Measurements from ENCODE around the gene REXO4. TPM values are rescaled to one million over a fixed set of nuclear protein-coding genes. Genes with fewer than 3 reads are reported as not detected.

Gene REXO4
- total RNA-seq: 10 to 100 TPM; 18.9 to 27.6 (median 23.0) TPM
- polyA plus RNA-seq: 10 to 100 TPM; 19.4 to 24.2 (median 20.5) TPM
- long read RNA-seq, donor 1, transcript REXO4-202 (8 exons, 2,360 nt): major isoform, 12 of 12 reads
- long read RNA-seq, donor 1, partial matches to known transcripts: 0 of 12 reads
- long read RNA-seq, donor 1, other reads (novel, unspliced or antisense): 0 of 12 reads
- long read RNA-seq, donor 2, partial matches to known transcripts: 0 of 5 reads
- long read RNA-seq, donor 2, other reads (novel, unspliced or antisense): 0 of 5 reads
- long read RNA-seq, donor 3, partial matches to known transcripts: 6 of 10 reads
- long read RNA-seq, donor 3, other reads (novel, unspliced or antisense): 0 of 10 reads
- long read RNA-seq, donor 4, partial matches to known transcripts: 2 of 6 reads
- long read RNA-seq, donor 4, other reads (novel, unspliced or antisense): 1 of 6 reads
- long read RNA-seq, donor 5, transcript REXO4-202 (8 exons, 2,360 nt): major isoform, 72 of 81 reads
- long read RNA-seq, donor 5, partial matches to known transcripts: 2 of 81 reads
- long read RNA-seq, donor 5, other reads (novel, unspliced or antisense): 7 of 81 reads
- long read RNA-seq, donor 6: 0 reads
- long read RNA-seq, donor 7, partial matches to known transcripts: 0 of 2 reads
- long read RNA-seq, donor 7, other reads (novel, unspliced or antisense): 0 of 2 reads
- long read RNA-seq, donor 8, transcript REXO4-202 (8 exons, 2,360 nt): major isoform, 10 of 10 reads
- long read RNA-seq, donor 8, partial matches to known transcripts: 0 of 10 reads
- long read RNA-seq, donor 8, other reads (novel, unspliced or antisense): 0 of 10 reads
- long read RNA-seq, donor 9, transcript REXO4-202 (8 exons, 2,360 nt): major isoform, 5 of 11 reads
- long read RNA-seq, donor 9, partial matches to known transcripts: 6 of 11 reads
- long read RNA-seq, donor 9, other reads (novel, unspliced or antisense): 0 of 11 reads
- long read RNA-seq, donor 10, partial matches to known transcripts: 0 of 1 reads
- long read RNA-seq, donor 10, other reads (novel, unspliced or antisense): 0 of 1 reads

GRCh38 chr9:133417541-133418461 is at the start of gene REXO4:
REXO4 (minus strand) TSS chr9:133418010; CDS start chr9:133417844, 166 bp downstream.
- peaks cover 10 to 12% of the 10 kb centered on the region in 2 donors for H3K4me1 ChIP-seq (replicated peaks in 1 of 2)
- peak within 1 kb of the TSS in 3 of 5 donors; percentile 45 to 84 (median 77) for H3K27ac ChIP-seq
- H3K4me3 ChIP-seq: peak within 1 kb of the TSS; percentile 43 to 98 (median 81)
- peak; percentile 72 to 85 (median 81) for DNase-seq
- intact Hi-C loops (cut with DNase I): no loop called here
- no peaks in the 10 kb centered on the region for H3K27me3 ChIP-seq
- WGBS, 4 donors: 0 to 2% (median 1%) methylated on average over 34 to 75 of the region's 75 CpGs
- TF ChIP-seq POLR2A (IDR thresholded peaks at IDR 0.05) (peak; percentile 16 to 20), CTCF (IDR thresholded peaks at IDR 0.05) (no peak)
- peaks cover 0 to 19% of the 10 kb centered on the region in 2 donors for H3K36me3 ChIP-seq (replicated peaks in 1 of 2)
- H3K9me3 ChIP-seq (replicated peaks in 1 of 3): no peaks in the 10 kb centered on the region

GRCh38 chr9:133467101-133467500 is 49.3 kb upstream of the REXO4 start:
- no peaks in the 10 kb centered on the region for H3K27me3 ChIP-seq
- 91 to 96% (median 94%) methylated on average over 6 to 10 of the region's 10 CpGs for WGBS, 4 donors
- H3K36me3 ChIP-seq (replicated peaks in 1 of 2): no peaks in the 10 kb centered on the region
- intact Hi-C loops (cut with DNase I): no loop called here
- H3K27ac ChIP-seq: no peak overlapping the region
- no peak for DNase-seq
- TF ChIP-seq CTCF (IDR thresholded peaks at IDR 0.05): no peak
- no peaks in the 10 kb centered on the region for H3K9me3 ChIP-seq (replicated peaks in 1 of 3)
- no peak overlapping the region for H3K4me3 ChIP-seq
- H3K4me1 ChIP-seq (replicated peaks in 1 of 2): no peaks in the 10 kb centered on the region

GRCh38 chr9:133465984-133466383 is 48.2 kb upstream of the REXO4 start:
- H3K27me3 ChIP-seq: no peaks in the 10 kb centered on the region
- TF ChIP-seq CTCF (IDR thresholded peaks at IDR 0.05): no peak
- TF ChIP-seq POLR2A (IDR thresholded peaks at IDR 0.05): no peak
- intact Hi-C loops (cut with DNase I): no loop called here
- no peaks in the 10 kb centered on the region for H3K9me3 ChIP-seq (replicated peaks in 1 of 3)
- no peak overlapping the region for H3K27ac ChIP-seq
- 84 to 94% (median 86%) methylated on average over 6 of the region's 6 CpGs for WGBS, 4 donors
- no peak overlapping the region for H3K4me3 ChIP-seq
- H3K36me3 ChIP-seq (replicated peaks in 1 of 2): no peaks in the 10 kb centered on the region
- H3K4me1 ChIP-seq (replicated peaks in 1 of 2): peaks cover 0 to 4% of the 10 kb centered on the region in 2 donors
- DNase-seq: no peak

All from adrenal gland (tissue), 19 donors.